H1 (cell line): ENCODE results near the gene RAP1A. TPM values are rescaled to one million over a fixed set of nuclear protein-coding genes. Genes with fewer than 3 reads are reported as not detected.

ENCODE experiments used
- EP300 ChIP-seq, 2 experiments: IDR thresholded peaks; 1 replicate in 1 of 2; 2 replicates in 1 of 2; pipeline ENCODE4 v1.6.1; 2011 to 2012; ENCODE audit warnings: low read depth in 2 of 2, low read length in 2 of 2, mild to moderate bottlenecking in 2 of 2, borderline replicate concordance in 1 of 2, inconsistent platforms in 1 of 2, moderate library complexity in 1 of 2
- polyA plus RNA-seq, 7 experiments: library from polyadenylated mRNA; depleted of rRNA in 3 of 7; stranded (reverse) in 5 of 7; unstranded in 2 of 7; fragments of >200 nt in 5 of 7; fragments of 200-250 nt in 2 of 7; gene quantifications; 1 replicate in 5 of 7; 2 replicates in 1 of 7; 4 replicates in 1 of 7; pipeline versions ENCODE4 v1.2.1 to v1.2.3, GENCODE V29; 2011 to 2013; ENCODE audit warnings: missing spikeins in 2 of 7, mixed read lengths in 2 of 7
- total RNA-seq: library from RNA; stranded (reverse); fragmentation: NEBNext Ultra II Directional; extraction: Animal tissue kit (Norgen Biotek cat#: 25700); gene quantifications from 2 replicates; pipeline ENCODE4 v1.2.1, GENCODE V29; 2021

RAP1A gene
- total and polyA plus RNA-seq, 2 of the 8 experiments (the other 6 are each of a cell fraction or from before 2014, with no cell fraction given), result 10.9 to 35.8 TPM

DNA sequence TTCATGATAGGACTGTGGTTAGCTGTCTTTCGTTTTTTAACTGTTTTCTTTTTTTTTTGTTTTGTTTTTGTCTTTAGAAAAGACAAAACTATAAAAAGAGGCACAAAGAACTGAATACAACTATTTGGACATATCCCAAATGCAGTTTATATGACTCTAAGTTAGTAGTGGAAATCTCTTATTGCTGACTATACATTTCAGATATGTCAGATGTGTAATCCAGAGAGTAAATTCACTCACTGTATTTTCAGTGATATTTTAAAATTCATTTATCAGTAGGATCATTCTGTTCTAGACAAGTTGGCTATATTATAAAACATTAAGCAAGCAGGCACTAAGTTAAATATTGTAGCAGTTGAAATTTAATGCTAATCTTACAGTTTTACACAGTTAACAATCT is 5.7 kb downstream of the RAP1A start (continued):
- TF ChIP-seq EP300 (IDR thresholded peaks at IDR 0.05; ENCODE audit: borderline replicate concordance in 1 of 2, low read depth in 2 of 2, low read length in 2 of 2), result no peak
